ENCODE measurements around the gene PLPPR3. TPM values are rescaled to one million over a fixed set of nuclear protein-coding genes. Genes with fewer than 3 reads are reported as not detected.

PLPPR3 gene
- total RNA-seq, 4 donors from 2014 or later: not detected

GRCh38 chr19:848386-848921 is 26.7 kb upstream of the PLPPR3 start:
- Histone ChIP-seq H3K27ac (no peak overlapping the region), H3K9me3 (no peaks in the 10 kb centered on the region), H3K4me1 (peaks cover 20 to 25% of the 10 kb centered on the region in 2 donors), H3K36me3 (no peaks in the 10 kb centered on the region), H3K4me3 (replicated peaks in 1 of 3) (no peak overlapping the region), H3K27me3 (no peaks in the 10 kb centered on the region)
- 52 to 60% methylated on average over 12 of the region's 12 CpGs for WGBS, 2 donors
- intact Hi-C loops (cut with DNase I): no loop called here
- DNase-seq: no peak
- TF ChIP-seq POLR2A (IDR thresholded peaks at IDR 0.05): no peak
- TF ChIP-seq, protein P1, sequence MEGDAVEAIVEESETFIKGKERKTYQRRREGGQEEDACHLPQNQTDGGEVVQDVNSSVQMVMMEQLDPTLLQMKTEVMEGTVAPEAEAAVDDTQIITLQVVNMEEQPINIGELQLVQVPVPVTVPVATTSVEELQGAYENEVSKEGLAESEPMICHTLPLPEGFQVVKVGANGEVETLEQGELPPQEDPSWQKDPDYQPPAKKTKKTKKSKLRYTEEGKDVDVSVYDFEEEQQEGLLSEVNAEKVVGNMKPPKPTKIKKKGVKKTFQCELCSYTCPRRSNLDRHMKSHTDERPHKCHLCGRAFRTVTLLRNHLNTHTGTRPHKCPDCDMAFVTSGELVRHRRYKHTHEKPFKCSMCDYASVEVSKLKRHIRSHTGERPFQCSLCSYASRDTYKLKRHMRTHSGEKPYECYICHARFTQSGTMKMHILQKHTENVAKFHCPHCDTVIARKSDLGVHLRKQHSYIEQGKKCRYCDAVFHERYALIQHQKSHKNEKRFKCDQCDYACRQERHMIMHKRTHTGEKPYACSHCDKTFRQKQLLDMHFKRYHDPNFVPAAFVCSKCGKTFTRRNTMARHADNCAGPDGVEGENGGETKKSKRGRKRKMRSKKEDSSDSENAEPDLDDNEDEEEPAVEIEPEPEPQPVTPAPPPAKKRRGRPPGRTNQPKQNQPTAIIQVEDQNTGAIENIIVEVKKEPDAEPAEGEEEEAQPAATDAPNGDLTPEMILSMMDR (IDR thresholded peaks at IDR 0.05): no peak

DNA sequence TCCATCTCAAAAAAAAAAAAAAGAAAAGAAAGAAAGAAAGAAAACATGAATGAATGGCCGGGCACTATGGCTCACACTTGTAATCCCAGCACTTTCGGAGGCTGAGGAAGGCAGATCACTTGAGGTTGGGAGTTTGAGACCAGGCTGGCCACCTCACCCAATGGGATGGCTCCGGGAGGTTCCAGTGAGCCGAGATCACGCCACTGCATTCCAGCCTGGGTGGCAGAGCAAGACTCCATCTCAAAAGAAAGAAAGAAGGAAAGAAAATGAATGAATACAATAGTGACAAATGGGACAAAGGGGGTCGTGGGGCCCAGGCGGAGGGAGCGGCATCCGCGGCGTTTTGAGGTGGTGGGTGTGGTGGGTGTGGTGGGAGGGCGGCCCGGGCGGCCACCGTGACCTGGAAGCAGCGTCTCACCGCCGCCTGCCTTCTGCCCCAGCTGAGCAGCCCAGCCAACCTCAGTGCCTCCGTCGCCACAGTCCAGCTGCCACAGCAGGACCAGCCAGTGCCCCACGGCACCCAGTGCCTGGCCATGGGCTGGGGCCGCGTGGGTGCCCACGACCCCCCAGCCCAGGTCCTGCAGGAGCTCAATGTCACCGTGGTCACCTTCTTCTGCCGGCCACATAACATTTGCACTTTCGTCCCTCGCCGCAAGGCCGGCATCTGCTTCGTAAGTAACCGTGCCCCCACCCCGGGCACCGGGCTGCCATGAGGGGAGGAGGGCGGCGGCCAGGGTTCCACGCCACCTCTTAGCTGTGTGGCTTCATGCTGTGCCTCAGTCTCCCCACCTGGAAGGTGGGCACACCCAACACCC is 24.2 kb upstream of the PLPPR3 start:
- Histone ChIP-seq H3K36me3 (no peaks in the 10 kb centered on the region), H3K9me3 (no peaks in the 10 kb centered on the region), H3K27ac (no peak overlapping the region), H3K4me1 (peaks cover 23 to 28% of the 10 kb centered on the region in 2 donors), H3K27me3 (no peaks in the 10 kb centered on the region), H3K4me3 (replicated peaks in 1 of 3) (no peak overlapping the region)
- WGBS, 2 donors: 72 to 75% methylated on average over 35 to 36 of the region's 37 CpGs
- TF ChIP-seq, protein P1 (IDR thresholded peaks at IDR 0.05): no peak
- no peak for TF ChIP-seq POLR2A (IDR thresholded peaks at IDR 0.05)
- intact Hi-C loops (cut with DNase I): no loop called here
- no peak for DNase-seq

DNA sequence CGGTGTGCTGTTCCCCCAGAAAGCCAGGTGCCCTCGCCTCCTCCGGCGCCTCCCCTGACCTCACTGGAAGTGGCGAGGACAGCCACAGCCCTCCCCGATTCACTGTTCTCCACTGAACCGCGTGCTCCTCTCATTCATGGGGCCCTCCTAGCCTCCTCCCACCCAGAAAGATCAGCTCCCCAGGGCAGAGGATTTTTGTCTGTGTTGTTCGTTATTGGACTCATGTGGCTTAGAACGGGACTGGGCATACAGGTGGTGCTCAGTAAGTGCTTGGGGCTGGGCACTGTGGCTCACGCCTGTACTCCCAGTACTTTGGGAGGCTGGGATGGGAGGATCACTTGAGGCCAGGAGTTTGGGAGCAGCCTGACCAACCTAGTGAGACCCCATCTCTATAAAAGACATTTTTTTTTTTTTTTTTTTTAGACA is 22.8 kb upstream of the PLPPR3 start:
- H3K4me3 ChIP-seq (replicated peaks in 1 of 3): no peak overlapping the region
- no peak overlapping the region for H3K27ac ChIP-seq
- H3K36me3 ChIP-seq: no peaks in the 10 kb centered on the region
- WGBS, 2 donors: 27 to 50% methylated on average over 7 to 8 of the region's 11 CpGs
- no peaks in the 10 kb centered on the region for H3K27me3 ChIP-seq
- TF ChIP-seq, protein P1 (IDR thresholded peaks at IDR 0.05): no peak
- no peaks in the 10 kb centered on the region for H3K9me3 ChIP-seq
- H3K4me1 ChIP-seq: peaks cover 14 to 19% of the 10 kb centered on the region in 2 donors
- intact Hi-C loops (cut with DNase I): no loop called here
- peak; percentile 26 to 40 for DNase-seq

GRCh38 chr19:843836-844545 is 22.2 kb upstream of the PLPPR3 start:
- no peak for DNase-seq
- WGBS, 2 donors: 26 to 41% methylated on average over 17 to 27 of the region's 70 CpGs
- Histone ChIP-seq H3K4me3 (replicated peaks in 1 of 3) (peak overlapping the region in 1 of 3 donors; percentile 5), H3K9me3 (no peaks in the 10 kb centered on the region), H3K4me1 (peaks cover 14 to 19% of the 10 kb centered on the region in 2 donors), H3K27ac (no peak overlapping the region), H3K27me3 (no peaks in the 10 kb centered on the region), H3K36me3 (no peaks in the 10 kb centered on the region)
- TF ChIP-seq, protein P1 (IDR thresholded peaks at IDR 0.05): no peak
- TF ChIP-seq POLR2A (IDR thresholded peaks at IDR 0.05): no peak
- intact Hi-C loops (cut with DNase I): no loop called here

All from thyroid gland (tissue), 4 donors.